A549 (cell line): ENCODE data around the gene GULP1. TPM values are rescaled to one million over a fixed set of nuclear protein-coding genes. Genes with fewer than 3 reads are reported as not detected.
"Not testable (repeated sequence)": the region's sequence is repeated elsewhere in the genome, so short reads cannot be mapped to it uniquely, and the experiment has no call there.

ENCODE experiments used
- ATAC-seq, 2 experiments: fragments of 200-7000 bp in 1 of 2; fragments of >200 bp in 1 of 2; cut with Nextera tagmentation in 1 of 2; cut with Tn5 transposase in 1 of 2; 3 replicates each; pipeline versions ENCODE4 v1.8.0 to v1.9.1; 2018 to 2020; ENCODE audit warnings: mild to moderate bottlenecking in 1 of 2, moderate library complexity in 1 of 2
- CTCF ChIA-PET: fragments of 300-600 bp; sonication (Branson Sonifier 250); formaldehyde crosslinking; extraction: SDS; loops from one replicate; lab custom pipeline; 2021; ENCODE audit warnings: antibody characterized with exemption, inconsistent platforms; lab: Yijun Ruan, JAX
- POLR2A ChIA-PET: fragments of 350-600 bp; formaldehyde crosslinking; extraction: SDS; loops from one replicate; lab custom pipeline; 2021; ENCODE audit warnings: antibody characterized with exemption, inconsistent platforms; lab: Yijun Ruan, JAX
- DNase-seq, 2 experiments: peaks; one replicate each; pipeline versions ENCODE4 v3.0.0 to v3.0.0-alpha.2; 2011 to 2016; ENCODE audit warnings: low read depth in 1 of 2, low spot score in 1 of 2
- FAIRE-seq: peaks from 2 replicates; lab custom pipeline; 2011; peaks lifted over from hg19 to GRCh38; lab: Jason Lieb, UNC
- H3K27ac ChIP-seq, 2 experiments: fragments of >200 bp; sonication (Bioruptor Twin); formaldehyde crosslinking; 3 replicates each; pipeline ENCODE4 v1.5.1; 2016 to 2017
- H3K4me1 ChIP-seq: fragments of >200 bp; sonication (Bioruptor Twin); formaldehyde crosslinking; 3 replicates; pipeline ENCODE4 v1.6.1; 2016
- H3K4me2 ChIP-seq: fragments of >200 bp; sonication (Bioruptor Twin); formaldehyde crosslinking; 3 replicates; pipeline ENCODE4 v1.6.1; 2016
- H3K4me3 ChIP-seq: fragments of >200 bp; sonication (Bioruptor Twin); formaldehyde crosslinking; 3 replicates; pipeline ENCODE4 v1.5.1; 2016
- H3K9me3 ChIP-seq: fragments of >200 bp; sonication (Bioruptor Twin); formaldehyde crosslinking; 3 replicates; pipeline ENCODE4 v1.6.1; 2016
- ATOH8 ChIP-seq: fragments of 250-450 bp; sonication (Bioruptor Pico); IDR thresholded peaks from 2 replicates; pipeline ENCODE4 v1.5.0; 2020; ENCODE audit warnings: low read depth, mild to moderate bottlenecking, moderate library complexity
- CBX8 ChIP-seq: fragments of 200-600 bp; sonication (generic); IDR thresholded peaks from 2 replicates; pipeline ENCODE4 v1.6.1; 2016
- CEBPB ChIP-seq, 2 experiments: fragments of >200 bp in 1 of 2; sonication (Bioruptor Twin) in 1 of 2; formaldehyde crosslinking in 1 of 2; IDR thresholded peaks; 2 replicates each; pipeline ENCODE4 v1.6.1; 2012 to 2016
- CHD4 ChIP-seq: fragments of 200-600 bp; sonication (generic); IDR thresholded peaks from 2 replicates; pipeline ENCODE4 v1.6.1; 2016; ENCODE audit warnings: antibody characterized with exemption, mild to moderate bottlenecking, borderline replicate concordance
- E2F6 ChIP-seq: IDR thresholded peaks from 2 replicates; pipeline ENCODE4 v1.6.1; 2012; ENCODE audit warnings: low read depth, borderline replicate concordance
- EHF ChIP-seq: fragments of 250-450 bp; sonication (Bioruptor Pico); IDR thresholded peaks from 2 replicates; pipeline ENCODE4 v1.5.0; 2020; ENCODE audit warnings: mild to moderate bottlenecking
- EP300 ChIP-seq, 2 experiments: fragments of >200 bp; sonication (Bioruptor Twin); formaldehyde crosslinking; IDR thresholded peaks; 2 replicates in 1 of 2; 3 replicates in 1 of 2; pipeline ENCODE4 v1.6.1; 2016 to 2017
- FOXS1 ChIP-seq: fragments of 250-450 bp; sonication (Bioruptor Pico); IDR thresholded peaks from 2 replicates; pipeline ENCODE4 v1.5.0; 2020; ENCODE audit warnings: mild to moderate bottlenecking, moderate library complexity
- GATA3 ChIP-seq: IDR thresholded peaks from 2 replicates; pipeline ENCODE4 v1.6.1; 2012; ENCODE audit warnings: borderline replicate concordance
- HOXB13 ChIP-seq: fragments of 250-450 bp; sonication (Bioruptor Pico); IDR thresholded peaks from 2 replicates; pipeline ENCODE4 v1.5.0; 2020; ENCODE audit warnings: low read depth, mild to moderate bottlenecking, moderate library complexity
- HOXB5 ChIP-seq: fragments of 250-450 bp; sonication (Bioruptor Pico); IDR thresholded peaks from 2 replicates; pipeline ENCODE4 v1.5.0; 2020; ENCODE audit warnings: mild to moderate bottlenecking, moderate library complexity
- JUNB ChIP-seq: fragments of >200 bp; sonication (Bioruptor Twin); formaldehyde crosslinking; IDR thresholded peaks from 2 replicates; pipeline ENCODE4 v1.6.1; 2016
- KDM5A ChIP-seq: fragments of 200-600 bp; sonication (generic); IDR thresholded peaks from 2 replicates; pipeline ENCODE4 v1.6.1; 2016; ENCODE audit warnings: antibody characterized with exemption, mild to moderate bottlenecking
- MAFK ChIP-seq: fragments of 450-650 bp; IDR thresholded peaks from 2 replicates; pipeline ENCODE4 v1.6.1; 2014; ENCODE audit not compliant: partially characterized antibody
- MYC ChIP-seq: IDR thresholded peaks from 2 replicates; pipeline ENCODE4 v1.6.1; 2012; ENCODE audit warnings: mild to moderate bottlenecking, inconsistent platforms, low read length, improper control_type of control experiment, borderline replicate concordance
- NPAS2 ChIP-seq: fragments of 250-450 bp; sonication (Bioruptor Pico); IDR thresholded peaks from 2 replicates; pipeline ENCODE4 v1.8.0; 2022; ENCODE audit warnings: mild to moderate bottlenecking, moderate library complexity, borderline replicate concordance
- PHF8 ChIP-seq: fragments of 200-600 bp; sonication (generic); IDR thresholded peaks from 2 replicates; pipeline ENCODE4 v1.6.1; 2016; ENCODE audit warnings: low read depth, mild to moderate bottlenecking, antibody characterized with exemption, moderate library complexity, borderline replicate concordance
- POLR2A ChIP-seq: IDR thresholded peaks from 2 replicates; pipeline ENCODE4 v1.6.1; 2012; ENCODE audit warnings: mild to moderate bottlenecking, low read length
- RCOR1 ChIP-seq: fragments of 150-350 bp; IDR thresholded peaks from 2 replicates; pipeline ENCODE4 v1.6.1; 2014; ENCODE audit warnings: antibody characterized with exemption, low read length, low read depth
- REST ChIP-seq: fragments of 200-600 bp; sonication (generic); IDR thresholded peaks from 2 replicates; pipeline ENCODE4 v1.6.1; 2016; ENCODE audit warnings: antibody characterized with exemption, mild to moderate bottlenecking, moderate library complexity
- RFX5 ChIP-seq: fragments of 450-650 bp; IDR thresholded peaks from 2 replicates; pipeline ENCODE4 v1.7.1; 2014; ENCODE audit warnings: antibody characterized with exemption, mild to moderate bottlenecking, moderate library complexity
- RNF2 ChIP-seq: fragments of 200-600 bp; sonication (generic); IDR thresholded peaks from 2 replicates; pipeline ENCODE4 v1.6.1; 2016; ENCODE audit warnings: low read depth, mild to moderate bottlenecking, antibody characterized with exemption, moderate library complexity, borderline replicate concordance
- SMC3 ChIP-seq: fragments of >200 bp; sonication (Bioruptor Twin); formaldehyde crosslinking; IDR thresholded peaks from 3 replicates; pipeline ENCODE4 v1.6.1; 2018; ENCODE audit warnings: inconsistent platforms
- USF2 ChIP-seq: fragments of 450-650 bp; IDR thresholded peaks from 2 replicates; pipeline ENCODE4 v1.6.1; 2014; ENCODE audit warnings: antibody characterized with exemption
- ZC3H11A ChIP-seq: fragments of 450-650 bp; IDR thresholded peaks from 2 replicates; pipeline ENCODE4 v1.6.1; 2014; ENCODE audit warnings: antibody characterized with exemption, mild to moderate bottlenecking
- ZNF302 ChIP-seq: fragments of 250-450 bp; sonication (Bioruptor Pico); IDR thresholded peaks from 2 replicates; pipeline ENCODE4 v1.9.0; 2021; ENCODE audit warnings: inconsistent platforms, mild to moderate bottlenecking, moderate library complexity
- WGBS: methylation state at CpG from one replicate; pipeline ENCODE4 v1.1.6; 2017; ENCODE audit errors: missing lambda C conversion rate; 5-methylcytosine and 5-hydroxymethylcytosine counted together
- polyA plus RNA-seq, 4 experiments: library from polyadenylated mRNA; depleted of rRNA in 3 of 4; stranded (reverse); fragments of >200 nt; fragmentation: RNase III in 1 of 4; extraction: RNeasy Plus Mini Kit Qiagen cat#74134 plus additional on column Dnase treatment in 1 of 4; gene quantifications; 2 replicates in 3 of 4; 3 replicates in 1 of 4; pipeline ENCODE4 v1.2.3, GENCODE V29; 2011 to 2017

Gene GULP1
- polyA plus RNA-seq, 2 of the 4 experiments (the other 2 are of a cell fraction), result 30.7 to 89.2 TPM

GRCh38 chr2:188280811-188281222, 10.9 kb upstream of the GULP1 start (continued):
- TF ChIP-seq ZNF302, result no peak
- TF ChIP-seq EP300 (IDR thresholded peaks at IDR 0.05), result peak; percentile 45 to 90; a peak in 3 of 5 replicates
- TF ChIP-seq EHF (CRISPR knock-in tag), result 0 out of 2 replicates have a peak, but pooled peaks have one; percentile 63
- TF ChIP-seq RNF2, result no peak
- no peak for TF ChIP-seq USF2
- TF ChIP-seq POLR2A, result no peak
- TF ChIP-seq MAFK, result no peak
- TF ChIP-seq KDM5A, result no peak
- peak; percentile 90 for TF ChIP-seq GATA3
- no peak for TF ChIP-seq RFX5
- TF ChIP-seq MYC, result no peak
- no peak for TF ChIP-seq ZC3H11A
- no peak for TF ChIP-seq HOXB13 (CRISPR knock-in tag)
- no peak for TF ChIP-seq CHD4
- TF ChIP-seq JUNB, result peak; percentile 68
- TF ChIP-seq PHF8, result no peak
- no peak for TF ChIP-seq ATOH8
- TF ChIP-seq RCOR1, result no peak
- no peak for TF ChIP-seq REST
- no peak; the same call in 2 of the 3 replicates for TF ChIP-seq SMC3
- TF ChIP-seq E2F6, result no peak
- TF ChIP-seq CEBPB (IDR thresholded peaks at IDR 0.05), result peak; percentile 61 to 67; a peak in 3 of 4 replicates
- no peak for TF ChIP-seq HOXB5 (CRISPR knock-in tag)
- no peak for TF ChIP-seq NPAS2 (CRISPR knock-in tag)
- TF ChIP-seq CBX8, result no peak

GRCh38 chr2:188282907-188283306, 8.8 kb upstream of the GULP1 start:
- H3K9me3 ChIP-seq, result peaks cover 6% of the 10 kb centered on the region; the same call in 1 of the 3 replicates
- FAIRE-seq, result no peak
- TF ChIP-seq FOXS1 (no peak), EP300 (IDR thresholded peaks at IDR 0.05) (no peak), HOXB13 (CRISPR knock-in tag) (no peak)
- TF ChIP-seq, all 56 proteins: peak for 0
- H3K4me1 ChIP-seq, result peaks cover 17% of the 10 kb centered on the region; the same call in 2 of the 3 replicates
- DNase-seq (no peak), ATAC-seq (no peak)
- CTCF ChIA-PET, result no interaction called here
- H3K27ac ChIP-seq, result no peak overlapping the region
- POLR2A ChIA-PET, result no interaction called here
- no peak overlapping the region for H3K4me2 ChIP-seq
- no peak overlapping the region for H3K4me3 ChIP-seq

- FAIRE-seq, POLR2A ChIA-PET, H3K4me2 ChIP-seq, H3K4me3 ChIP-seq, DNase-seq, ATAC-seq, CTCF ChIA-PET, H3K27ac ChIP-seq, H3K9me3 ChIP-seq: not testable (repeated sequence)
- peaks cover 17% of the 10 kb centered on the region; the same call in 2 of the 3 replicates for H3K4me1 ChIP-seq
- 77% methylated on average over 3 of the region's 3 CpGs for WGBS
Observed at GRCh38 chr2:188284251-188284650, 7.4 kb upstream of the GULP1 start.
